ENCODE measurements around the gene SLC52A1.
"Not testable (repeated sequence)": the region's sequence is repeated elsewhere in the genome, so short reads cannot be mapped to it uniquely, and the experiment has no call there.

Gene SLC52A1

GRCh38 chr17:5035315-5035714 is at the start of gene SLC52A1:
TSS of gene SLC52A1 (minus strand) at chr17:5035426. CDS start at chr17:5034606, 820 bp downstream.
- no peak for DNase-seq

GRCh38 chr17:5080591-5080990 is 45.4 kb upstream of the SLC52A1 start:
- no peak for DNase-seq

GRCh38 chr17:5078106-5079028 is 43.1 kb upstream of the SLC52A1 start, which contains the start of gene ZFP3:
TSS of gene ZFP3 (plus strand) at chr17:5078467. CDS start at chr17:5091505, 13,038 bp downstream.
- DNase-seq, result peak; percentile 77 to 84

- DNase-seq, result no peak
Measured at GRCh38 chr17:5077781-5078105, 42.5 kb upstream of the SLC52A1 start.

GRCh38 chr17:5077275-5077674 is 42.0 kb upstream of the SLC52A1 start:
- DNase-seq, result not testable (repeated sequence)

- DNase-seq, result not testable (repeated sequence)
Measured at GRCh38 chr17:5075472-5075871, 40.2 kb upstream of the SLC52A1 start.

- no peak for DNase-seq
Measured at GRCh38 chr17:5069724-5070123, 34.5 kb upstream of the SLC52A1 start.

GRCh38 chr17:5068236-5068635 is 33.0 kb upstream of the SLC52A1 start:
- DNase-seq, result no peak

- no peak for DNase-seq
Measured at GRCh38 chr17:5065227-5065744, 30.1 kb upstream of the SLC52A1 start.

- DNase-seq, result no peak
Measured at GRCh38 chr17:5055543-5055942, 20.3 kb upstream of the SLC52A1 start.

- DNase-seq, result no peak
Measured at GRCh38 chr17:5050278-5050677, 15.1 kb upstream of the SLC52A1 start.

GRCh38 chr17:5049314-5049841 is 14.2 kb upstream of the SLC52A1 start:
- peak; percentile 25 to 41 for DNase-seq

- DNase-seq, result no peak
Measured at GRCh38 chr17:5047446-5047845, 12.2 kb upstream of the SLC52A1 start.

- no peak for DNase-seq
Measured at GRCh38 chr17:5045496-5045895, 10.3 kb upstream of the SLC52A1 start.

GRCh38 chr17:5044630-5045029 is 9.4 kb upstream of the SLC52A1 start:
- no peak for DNase-seq

- no peak for DNase-seq
Measured at GRCh38 chr17:5043524-5043923, 8.3 kb upstream of the SLC52A1 start.

GRCh38 chr17:5042157-5043022 is 7.2 kb upstream of the SLC52A1 start:
- peak; percentile 25 to 48 for DNase-seq

- DNase-seq, result no peak
Measured at GRCh38 chr17:5034651-5035050, 575 bp downstream of the SLC52A1 start.

GRCh38 chr17:5034063-5034462 is 1.2 kb downstream of the SLC52A1 start:
- DNase-seq, result no peak

- DNase-seq, result no peak
Measured at GRCh38 chr17:5033352-5034015, 1.7 kb downstream of the SLC52A1 start.

- DNase-seq, result no peak
Measured at GRCh38 chr17:5032865-5033264, 2.4 kb downstream of the SLC52A1 start.

GRCh38 chr17:5031365-5032082 is 3.7 kb downstream of the SLC52A1 start:
- DNase-seq, result peak; percentile 87 to 91

All from activated CD4-positive, alpha-beta T cell treated with anti-CD3 and anti-CD28 coated beads, Interleukin-2, amount 50 U/mL, for 48 hours (primary cell).